Activated T-cell treated with anti-CD3 and anti-CD28 coated beads for 4 hours (primary cell): Measurements from ENCODE around the gene ANXA2R.
"Not testable (repeated sequence)": the region's sequence is repeated elsewhere in the genome, so short reads cannot be mapped to it uniquely, and the experiment has no call there.

Experiments used
- DNase-seq: peaks from one replicate; pipeline ENCODE4 v3.0.0-alpha.2; 2020

ANXA2R gene

GRCh38 chr5:43033841-43034590 lies 6.1 kb downstream of the ANXA2R start:
- DNase-seq = no peak

GRCh38 chr5:43027054-43027785 lies 12.9 kb downstream of the ANXA2R start:
- DNase-seq = no peak

GRCh38 chr5:43025184-43025950 lies 14.8 kb downstream of the ANXA2R start:
- DNase-seq = not testable (repeated sequence)

GRCh38 chr5:43024217-43024616 lies 15.9 kb downstream of the ANXA2R start:
- no peak for DNase-seq

GRCh38 chr5:43021151-43021550 lies 19.0 kb downstream of the ANXA2R start:
- DNase-seq = no peak

- DNase-seq = no peak
Observed at GRCh38 chr5:43020399-43020746, 19.7 kb downstream of the ANXA2R start.

GRCh38 chr5:43019614-43020398 lies 20.3 kb downstream of the ANXA2R start:
- DNase-seq = peak; percentile 72

GRCh38 chr5:43019291-43019613 lies 20.9 kb downstream of the ANXA2R start:
- no peak for DNase-seq

- DNase-seq = no peak
Observed at GRCh38 chr5:43017428-43017815, 22.7 kb downstream of the ANXA2R start.

GRCh38 chr5:43016217-43016779 lies 23.8 kb downstream of the ANXA2R start:
- DNase-seq = no peak

GRCh38 chr5:43014522-43014921 lies 25.6 kb downstream of the ANXA2R start:
- no peak for DNase-seq

GRCh38 chr5:43010935-43011315 lies 29.2 kb downstream of the ANXA2R start:
- DNase-seq = no peak

GRCh38 chr5:43008363-43009153 lies 31.6 kb downstream of the ANXA2R start:
- peak; percentile 93 for DNase-seq

- DNase-seq = peak; percentile 58
Observed at GRCh38 chr5:43007911-43008362, 32.2 kb downstream of the ANXA2R start.

- DNase-seq = peak; percentile 63
Observed at GRCh38 chr5:43007246-43007910, 32.7 kb downstream of the ANXA2R start.

GRCh38 chr5:43006424-43007202 lies 33.5 kb downstream of the ANXA2R start:
- no peak for DNase-seq

- DNase-seq = no peak
Observed at GRCh38 chr5:43005031-43005430, 35.1 kb downstream of the ANXA2R start.

- DNase-seq = no peak
Observed at GRCh38 chr5:43001748-43002147, 38.4 kb downstream of the ANXA2R start.

- no peak for DNase-seq
Observed at GRCh38 chr5:43000914-43001313, 39.2 kb downstream of the ANXA2R start.

- DNase-seq = no peak
Observed at GRCh38 chr5:43000111-43000840, 39.8 kb downstream of the ANXA2R start.
